HCT116 (cell line): Measurements from ENCODE around the gene ECM1. TPM values are rescaled to one million over a fixed set of nuclear protein-coding genes. Genes with fewer than 3 reads are reported as not detected.

Experiments
- ATAC-seq: fragments of 200-7000 bp; cut with Tn5 transposase; 2 replicates; pipeline ENCODE4 v1.9.1; 2020; ENCODE audit warnings: mild to moderate bottlenecking, moderate library complexity
- BruUV-seq: library from RNA; stranded (reverse); fragments of 400-500 nt; replicated peaks from 2 replicates; lab custom pipeline; 2021; lab: Mats Ljungman, UMichigan
- CTCF ChIA-PET: fragments of 300-600 bp; sonication (Branson Sonifier 250); formaldehyde crosslinking; loops from one replicate; lab custom pipeline; 2021; ENCODE audit warnings: antibody characterized with exemption; lab: Charles Lee
- POLR2A ChIA-PET: fragments of 300-600, 350-600 bp; sonication (Branson Sonifier 250); formaldehyde crosslinking; loops from one replicate; lab custom pipeline; 2021; ENCODE audit warnings: antibody characterized with exemption; lab: Charles Lee
- RAD21 ChIA-PET, 2 experiments: fragments of 300-600 bp; sonication (Branson Sonifier 250); formaldehyde crosslinking; loops; one replicate each; lab custom pipeline; 2023; ENCODE audit warnings: low total read pairs in 2 of 2; ENCODE audit not compliant: uncharacterized antibody in 2 of 2, unreplicated experiment in 2 of 2, low non-redundant PET in 1 of 2; lab: Charles Lee
- DNase-seq: peaks from one replicate; pipeline ENCODE4 v3.0.0-alpha.2; 2010; ENCODE audit warnings: low read depth, low spot score
- H2AFZ ChIP-seq: fragments of 200-600 bp; shearing (Covaris generic), sonication (generic); 2 replicates; pipeline ENCODE4 v1.6.1; 2017; ENCODE audit warnings: low read depth, mixed run types, mixed read lengths, antibody characterized with exemption, low read length; ENCODE audit not compliant: poor library complexity, severe bottlenecking
- H3K27ac ChIP-seq: 2 replicates; pipeline ENCODE4 v1.5.1; 2012; ENCODE audit warnings: low read depth, low read length
- H3K27me3 ChIP-seq: fragments of 200-600 bp; sonication (generic); 2 replicates; pipeline ENCODE4 v1.6.1; 2016; ENCODE audit warnings: mixed run types, low read length, mixed read lengths; ENCODE audit not compliant: insufficient read depth
- H3K36me3 ChIP-seq, 2 experiments: fragments of 200-500 bp in 1 of 2; fragments of 200-600 bp in 1 of 2; sonication (Bioruptor generic) in 1 of 2; sonication (generic) in 1 of 2; 2 replicates each; pipeline versions ENCODE4 v1.5.1 to v1.6.1; 2014 to 2016; ENCODE audit warnings: low read length in 2 of 2, inconsistent platforms in 1 of 2, mixed read lengths in 1 of 2, mixed run types in 1 of 2; ENCODE audit not compliant: insufficient read depth in 2 of 2, control insufficient read depth in 1 of 2
- H3K4me1 ChIP-seq, 2 experiments: fragments of 200-600 bp in 1 of 2; sonication (generic) in 1 of 2; 2 replicates each; pipeline versions ENCODE4 v1.5.1 to v1.6.1; 2012 to 2017; ENCODE audit warnings: low read length in 2 of 2, inconsistent platforms in 1 of 2, mild to moderate bottlenecking in 1 of 2, mixed read lengths in 1 of 2, mixed run types in 1 of 2, moderate library complexity in 1 of 2; ENCODE audit not compliant: insufficient read depth in 2 of 2, control insufficient read depth in 1 of 2
- H3K4me2 ChIP-seq: fragments of 200-600 bp; sonication (generic); 2 replicates; pipeline ENCODE4 v1.6.1; 2017; ENCODE audit warnings: mixed run types, low read length, mixed read lengths
- H3K4me3 ChIP-seq, 2 experiments: fragments of 200-600 bp in 1 of 2; sonication (generic) in 1 of 2; replicated peaks in 1 of 2; 2 replicates each; pipeline ENCODE4 v1.5.1; 2011 to 2016; ENCODE audit warnings: low read length in 2 of 2, control low read depth in 1 of 2, low read depth in 1 of 2, mild to moderate bottlenecking in 1 of 2, mixed read lengths in 1 of 2, mixed run types in 1 of 2
- H3K79me2 ChIP-seq: fragments of 200-600 bp; sonication (generic); 2 replicates; pipeline ENCODE4 v1.6.1; 2017; ENCODE audit warnings: mild to moderate bottlenecking, mixed run types, low read length, moderate library complexity, mixed read lengths; ENCODE audit not compliant: insufficient read depth
- H3K9ac ChIP-seq: fragments of 200-600 bp; sonication (generic); 2 replicates; pipeline ENCODE4 v1.6.1; 2016; ENCODE audit warnings: low read length, mixed read lengths
- H3K9me2 ChIP-seq: fragments of 200-600 bp; sonication (generic), shearing (Covaris generic); 2 replicates; pipeline ENCODE4 v1.6.1; 2017; ENCODE audit warnings: mixed run types, mild to moderate bottlenecking, moderate library complexity; ENCODE audit not compliant: insufficient read depth
- H3K9me3 ChIP-seq, 2 experiments: fragments of 200-500 bp in 1 of 2; fragments of 200-600 bp in 1 of 2; sonication (Bioruptor generic) in 1 of 2; sonication (generic) in 1 of 2; 2 replicates each; pipeline ENCODE4 v1.6.1; 2014 to 2017; ENCODE audit warnings: low read length in 2 of 2, mixed read lengths in 2 of 2, inconsistent platforms in 1 of 2, low read depth in 1 of 2, mild to moderate bottlenecking in 1 of 2, mixed run types in 1 of 2, moderate library complexity in 1 of 2; ENCODE audit not compliant: control insufficient read depth in 1 of 2, insufficient read depth in 1 of 2
- H4K20me1 ChIP-seq: fragments of 200-600 bp; sonication (generic), shearing (Covaris generic); 2 replicates; pipeline ENCODE4 v1.6.1; 2017; ENCODE audit warnings: mixed run types, mild to moderate bottlenecking, moderate library complexity; ENCODE audit not compliant: insufficient read depth
- CBX3 ChIP-seq: IDR thresholded peaks from 2 replicates; pipeline ENCODE4 v1.6.1; 2012; ENCODE audit warnings: low read depth
- CEBPB ChIP-seq: IDR thresholded peaks from 2 replicates; pipeline ENCODE4 v1.6.1; 2012; ENCODE audit warnings: low read depth
- EGR1 ChIP-seq: IDR thresholded peaks from 2 replicates; pipeline ENCODE4 v1.6.1; 2012; ENCODE audit warnings: low read depth
- ELF1 ChIP-seq: IDR thresholded peaks from 2 replicates; pipeline ENCODE4 v1.6.1; 2012; ENCODE audit warnings: low read depth, borderline replicate concordance
- EZH2 ChIP-seq: fragments of 200-600 bp; sonication (generic); IDR thresholded peaks from 2 replicates; pipeline ENCODE4 v1.6.1; 2017; ENCODE audit warnings: antibody characterized with exemption, mixed run types
- FOSL1 ChIP-seq: IDR thresholded peaks from 2 replicates; pipeline ENCODE4 v1.6.1; 2012; ENCODE audit warnings: low read depth
- JUND ChIP-seq: IDR thresholded peaks from 2 replicates; pipeline ENCODE4 v1.6.1; 2012
- MAX ChIP-seq: IDR thresholded peaks from 2 replicates; pipeline ENCODE4 v1.6.1; 2012
- POLR2A ChIP-seq: IDR thresholded peaks from 2 replicates; pipeline ENCODE4 v1.7.0; 2011; ENCODE audit warnings: borderline replicate concordance; ENCODE audit not compliant: insufficient read depth, insufficient read length; ENCODE audit errors: extremely low read depth
- POLR2AphosphoS5 ChIP-seq: IDR thresholded peaks from 2 replicates; pipeline ENCODE4 v1.6.1; 2011; ENCODE audit warnings: mild to moderate bottlenecking, low read depth, low read length, moderate library complexity
- RAD21 ChIP-seq: IDR thresholded peaks from 2 replicates; pipeline ENCODE4 v1.6.1; 2012; ENCODE audit warnings: low read depth, mild to moderate bottlenecking
- SP1 ChIP-seq: IDR thresholded peaks from 2 replicates; pipeline ENCODE4 v1.6.1; 2012; ENCODE audit warnings: low read depth
- SRF ChIP-seq: IDR thresholded peaks from 2 replicates; pipeline ENCODE4 v1.6.1; 2012; ENCODE audit warnings: low read depth
- ZBTB33 ChIP-seq: IDR thresholded peaks from 2 replicates; pipeline ENCODE4 v1.6.1; 2011; ENCODE audit warnings: mild to moderate bottlenecking, low read length, moderate library complexity; ENCODE audit not compliant: insufficient replicate concordance; ENCODE audit errors: extremely low read depth
- ZFX ChIP-seq: fragments of 450-650 bp; IDR thresholded peaks from 2 replicates; pipeline ENCODE4 v1.6.1; 2017
- ZNF274 ChIP-seq: fragments of 200-500 bp; sonication (Bioruptor generic); IDR thresholded peaks from 2 replicates; pipeline ENCODE4 v1.6.1; 2014; ENCODE audit warnings: mild to moderate bottlenecking, low read depth, low read length, inconsistent platforms
- intact Hi-C: fragments of 100-400 bp; cut with micrococcal nuclease; formaldehyde crosslinking; loops from 2 replicates; pipeline ENCODE4 v1.10.0; 2022
- total RNA-seq: library from RNA; stranded (reverse); gene quantifications from one replicate; pipeline ENCODE4 v1.2.1, GENCODE V29; 2021; ENCODE audit not compliant: unreplicated experiment
- TF ChIP-seq, protein P1 (sequence below): IDR thresholded peaks from 2 replicates; pipeline ENCODE4 v1.6.1; 2012

Gene ECM1
- total RNA-seq, 1 experiment from 2014 or later = 2.0 TPM

GRCh38 chr1:150557065-150557600 lies 49.2 kb downstream of the ECM1 start:
- Histone ChIP-seq H3K4me2 (no peak overlapping the region), H3K27me3 (no peaks in the 10 kb centered on the region), H3K9me2 (no peaks in the 10 kb centered on the region), H3K79me2 (peaks cover 4% of the 10 kb centered on the region; the same call in 1 of the 2 replicates), H3K4me3 (no peak overlapping the region), H3K4me1 (peaks cover 14 to 32% of the 10 kb centered on the region in 2 experiments), H3K9ac (no peak overlapping the region), H4K20me1 (no peaks in the 10 kb centered on the region), H3K27ac (no peak overlapping the region), H2AFZ (no peak overlapping the region), H3K36me3 (no peaks in the 10 kb centered on the region), H3K9me3 (no peaks in the 10 kb centered on the region)
- intact Hi-C loops = no loop called here
- ChIA-PET RAD21 (no interaction called here), POLR2A (no interaction called here), CTCF (interaction anchor here (1.2 kb wide), 1 partner anchor 72 kb away, joined by 3 read pairs; the partner anchor contains the start of gene ENSA)
- DNase-seq (no peak), ATAC-seq (no peak)
- BruUV-seq = no TSS peak
- no peak for TF ChIP-seq CBX3
- TF ChIP-seq, protein P1, sequence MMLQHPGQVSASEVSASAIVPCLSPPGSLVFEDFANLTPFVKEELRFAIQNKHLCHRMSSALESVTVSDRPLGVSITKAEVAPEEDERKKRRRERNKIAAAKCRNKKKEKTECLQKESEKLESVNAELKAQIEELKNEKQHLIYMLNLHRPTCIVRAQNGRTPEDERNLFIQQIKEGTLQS = no peak

GRCh38 chr1:150557813-150558212 lies 49.9 kb downstream of the ECM1 start:
- intact Hi-C loops = no loop called here
- TF ChIP-seq SRF = no peak
- no peak for TF ChIP-seq ZBTB33
- TF ChIP-seq, protein P1 = no peak
- TF ChIP-seq EZH2 = no peak
- TF ChIP-seq FOSL1 = no peak
- no peak for TF ChIP-seq ZFX
- TF ChIP-seq MAX = no peak
- no peak for TF ChIP-seq SP1
- TF ChIP-seq CEBPB = no peak
- TF ChIP-seq CBX3 = no peak
- no peak for TF ChIP-seq ZNF274
- TF ChIP-seq EGR1 = no peak
- no peak for TF ChIP-seq POLR2A
- TF ChIP-seq RAD21 = no peak
- no peak for TF ChIP-seq POLR2AphosphoS5
- no peak for TF ChIP-seq JUND
- TF ChIP-seq ELF1 = no peak

More at GRCh38 chr1:150557813-150558212, 49.9 kb downstream of the ECM1 start:
- Histone ChIP-seq H3K4me1 (peaks cover 17 to 32% of the 10 kb centered on the region in 2 experiments), H2AFZ (no peak overlapping the region), H3K36me3 (no peaks in the 10 kb centered on the region), H3K4me3 (no peak overlapping the region), H3K9ac (no peak overlapping the region), H3K27me3 (no peaks in the 10 kb centered on the region), H3K9me2 (no peaks in the 10 kb centered on the region), H3K4me2 (no peak overlapping the region), H3K9me3 (no peaks in the 10 kb centered on the region), H4K20me1 (no peaks in the 10 kb centered on the region), H3K27ac (no peak overlapping the region), H3K79me2 (peaks cover 4% of the 10 kb centered on the region; the same call in 1 of the 2 replicates)
- ChIA-PET CTCF (interaction anchor here (1.2 kb wide), 1 partner anchor 72 kb away, joined by 3 read pairs; the partner anchor contains the start of gene ENSA), POLR2A (no interaction called here), RAD21 (no interaction called here)
- no TSS peak for BruUV-seq
- DNase-seq = no peak
- ATAC-seq = no peak
